ENCODE measurements around the gene SMG9.

DNA sequence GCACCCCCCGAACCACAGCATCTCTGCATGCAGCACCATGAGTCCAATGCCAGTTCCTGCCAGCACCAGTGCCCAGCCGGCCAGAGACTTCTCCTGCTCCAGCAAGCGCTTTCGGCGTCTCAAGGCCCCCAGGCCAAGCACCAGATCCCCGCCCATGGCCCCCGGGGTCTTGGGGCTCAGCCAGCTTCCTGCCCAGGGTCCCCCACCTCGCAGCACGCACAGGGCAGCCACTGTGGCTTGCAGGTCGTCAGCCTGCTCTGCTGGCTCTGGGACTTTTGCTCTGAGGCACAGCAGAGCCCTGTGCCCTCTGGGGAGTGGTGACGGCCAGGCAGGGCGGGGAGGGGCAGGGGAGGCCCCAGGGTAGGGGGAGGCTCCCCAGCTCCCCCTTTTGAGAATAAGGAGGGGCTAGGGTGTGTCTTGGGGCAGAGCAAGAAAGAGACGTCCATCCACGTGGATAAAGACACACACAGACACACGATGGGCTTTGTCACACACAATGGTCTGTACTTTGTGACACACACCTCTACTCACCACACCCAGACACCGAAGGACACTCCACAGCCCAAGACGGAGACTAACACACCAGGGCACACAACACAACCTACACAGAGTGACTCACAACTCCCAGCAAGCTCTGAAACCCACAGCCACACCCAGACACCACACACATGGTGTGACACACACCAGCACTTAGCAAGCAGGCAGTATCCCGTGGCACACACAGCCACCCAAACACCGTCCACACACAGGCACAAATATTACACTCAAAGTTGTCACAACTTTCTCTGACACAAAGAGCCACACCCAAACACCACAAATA, 26.2 kb upstream of the SMG9 start, which contains the start of gene KCNN4:
- TF ChIP-seq, protein P1, sequence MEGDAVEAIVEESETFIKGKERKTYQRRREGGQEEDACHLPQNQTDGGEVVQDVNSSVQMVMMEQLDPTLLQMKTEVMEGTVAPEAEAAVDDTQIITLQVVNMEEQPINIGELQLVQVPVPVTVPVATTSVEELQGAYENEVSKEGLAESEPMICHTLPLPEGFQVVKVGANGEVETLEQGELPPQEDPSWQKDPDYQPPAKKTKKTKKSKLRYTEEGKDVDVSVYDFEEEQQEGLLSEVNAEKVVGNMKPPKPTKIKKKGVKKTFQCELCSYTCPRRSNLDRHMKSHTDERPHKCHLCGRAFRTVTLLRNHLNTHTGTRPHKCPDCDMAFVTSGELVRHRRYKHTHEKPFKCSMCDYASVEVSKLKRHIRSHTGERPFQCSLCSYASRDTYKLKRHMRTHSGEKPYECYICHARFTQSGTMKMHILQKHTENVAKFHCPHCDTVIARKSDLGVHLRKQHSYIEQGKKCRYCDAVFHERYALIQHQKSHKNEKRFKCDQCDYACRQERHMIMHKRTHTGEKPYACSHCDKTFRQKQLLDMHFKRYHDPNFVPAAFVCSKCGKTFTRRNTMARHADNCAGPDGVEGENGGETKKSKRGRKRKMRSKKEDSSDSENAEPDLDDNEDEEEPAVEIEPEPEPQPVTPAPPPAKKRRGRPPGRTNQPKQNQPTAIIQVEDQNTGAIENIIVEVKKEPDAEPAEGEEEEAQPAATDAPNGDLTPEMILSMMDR (IDR thresholded peaks at IDR 0.05): no peak
- TF ChIP-seq, protein P2, sequence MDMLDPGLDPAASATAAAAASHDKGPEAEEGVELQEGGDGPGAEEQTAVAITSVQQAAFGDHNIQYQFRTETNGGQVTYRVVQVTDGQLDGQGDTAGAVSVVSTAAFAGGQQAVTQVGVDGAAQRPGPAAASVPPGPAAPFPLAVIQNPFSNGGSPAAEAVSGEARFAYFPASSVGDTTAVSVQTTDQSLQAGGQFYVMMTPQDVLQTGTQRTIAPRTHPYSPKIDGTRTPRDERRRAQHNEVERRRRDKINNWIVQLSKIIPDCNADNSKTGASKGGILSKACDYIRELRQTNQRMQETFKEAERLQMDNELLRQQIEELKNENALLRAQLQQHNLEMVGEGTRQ (IDR thresholded peaks at IDR 0.05; ENCODE audit: borderline replicate concordance, low read depth, low read length): no peak
- TF ChIP-seq POLR2AphosphoS5 (IDR thresholded peaks at IDR 0.05; ENCODE audit: low read depth, low read length) (no peak), TAF1 (IDR thresholded peaks at IDR 0.05; ENCODE audit: borderline replicate concordance, low read depth, low read length) (no peak), RCOR1 (IDR thresholded peaks at IDR 0.05; ENCODE audit: low read length) (no peak), RAD21 (IDR thresholded peaks at IDR 0.05; ENCODE audit: low read length) (no peak)
- TF ChIP-seq, protein P3, sequence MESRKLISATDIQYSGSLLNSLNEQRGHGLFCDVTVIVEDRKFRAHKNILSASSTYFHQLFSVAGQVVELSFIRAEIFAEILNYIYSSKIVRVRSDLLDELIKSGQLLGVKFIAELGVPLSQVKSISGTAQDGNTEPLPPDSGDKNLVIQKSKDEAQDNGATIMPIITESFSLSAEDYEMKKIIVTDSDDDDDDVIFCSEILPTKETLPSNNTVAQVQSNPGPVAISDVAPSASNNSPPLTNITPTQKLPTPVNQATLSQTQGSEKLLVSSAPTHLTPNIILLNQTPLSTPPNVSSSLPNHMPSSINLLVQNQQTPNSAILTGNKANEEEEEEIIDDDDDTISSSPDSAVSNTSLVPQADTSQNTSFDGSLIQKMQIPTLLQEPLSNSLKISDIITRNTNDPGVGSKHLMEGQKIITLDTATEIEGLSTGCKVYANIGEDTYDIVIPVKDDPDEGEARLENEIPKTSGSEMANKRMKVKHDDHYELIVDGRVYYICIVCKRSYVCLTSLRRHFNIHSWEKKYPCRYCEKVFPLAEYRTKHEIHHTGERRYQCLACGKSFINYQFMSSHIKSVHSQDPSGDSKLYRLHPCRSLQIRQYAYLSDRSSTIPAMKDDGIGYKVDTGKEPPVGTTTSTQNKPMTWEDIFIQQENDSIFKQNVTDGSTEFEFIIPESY (IDR thresholded peaks at IDR 0.05; ENCODE audit: borderline replicate concordance, low read depth): no peak

All from SK-N-SH (cell line).